Fibroblast of skin of scalp (primary cell): ENCODE results near the gene ATXN2.

Source experiments
- DNase-seq: peaks from one replicate; pipeline ENCODE4 v3.0.0-alpha.2; 2013

ATXN2 gene

DNA sequence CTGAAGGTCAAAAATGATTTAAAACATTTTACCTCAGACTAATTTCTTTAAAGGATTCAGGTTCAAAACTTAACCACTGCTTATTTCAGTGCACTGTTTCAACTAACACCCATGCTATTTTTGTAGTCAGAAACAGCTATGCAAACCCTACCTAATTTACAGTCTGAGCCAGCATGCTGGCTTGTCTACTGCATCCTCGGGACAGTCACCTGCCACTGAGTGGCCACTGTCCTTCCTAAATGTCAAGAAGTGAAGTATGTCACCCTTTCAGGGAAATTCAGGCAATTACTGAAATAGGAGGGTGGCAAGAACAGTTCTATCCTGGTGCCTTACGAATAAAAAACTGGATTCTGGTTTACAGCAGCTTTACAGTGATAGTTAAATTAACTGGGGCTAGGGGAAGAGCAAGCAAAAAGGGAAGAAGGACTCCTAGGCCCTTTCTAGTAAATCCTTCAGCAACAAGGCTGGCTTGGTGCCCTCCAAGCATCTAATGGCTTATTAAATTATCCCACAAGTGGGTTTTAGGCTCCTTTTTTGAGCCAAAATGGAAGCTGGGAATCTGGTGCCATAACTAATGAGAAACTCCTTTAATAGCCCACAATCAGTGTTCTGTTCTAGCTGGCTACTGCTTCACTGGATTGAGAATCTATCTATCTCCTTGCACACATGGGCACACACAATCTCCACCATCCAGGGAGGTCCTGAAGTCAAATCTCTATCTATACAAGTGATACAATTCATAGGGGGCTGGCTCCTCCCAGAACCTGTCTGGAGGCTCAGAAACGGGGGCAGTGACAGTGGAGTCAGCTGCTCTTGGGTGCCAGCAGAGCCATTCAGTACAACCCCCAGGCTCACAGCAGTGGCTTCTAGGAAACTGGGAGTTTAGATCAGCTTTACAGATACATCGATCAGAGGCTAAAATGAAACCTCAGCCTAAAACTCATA, 150.0 kb downstream of the ATXN2 start:
- no peak for DNase-seq

DNA sequence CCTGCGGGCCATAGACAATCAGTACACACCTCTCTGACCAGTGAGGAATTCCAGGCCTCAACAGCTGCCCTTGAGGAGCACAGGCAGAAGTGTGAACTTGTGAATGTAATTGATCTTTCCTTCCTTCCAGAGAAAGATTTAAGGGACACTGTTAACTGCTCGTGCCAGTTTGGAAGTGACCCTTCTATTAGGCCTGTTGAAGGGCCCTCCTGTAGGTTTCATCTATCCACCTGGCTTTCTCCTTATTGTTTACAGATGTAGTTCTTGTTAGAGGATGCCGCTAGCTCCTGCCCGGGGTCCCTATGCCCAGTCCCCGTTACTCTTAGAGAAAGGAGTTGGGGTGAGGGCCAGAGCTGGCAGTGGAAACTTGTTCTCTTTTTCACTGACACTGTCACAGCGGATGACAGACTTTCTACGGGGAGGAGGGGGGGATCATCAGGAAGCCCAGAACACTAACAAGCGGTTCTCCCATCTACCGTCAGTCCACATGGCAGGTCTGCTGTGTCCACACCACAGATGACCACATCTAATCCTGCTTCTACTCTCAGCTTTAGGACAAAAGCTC, 150.8 kb downstream of the ATXN2 start:
- no peak for DNase-seq

DNA sequence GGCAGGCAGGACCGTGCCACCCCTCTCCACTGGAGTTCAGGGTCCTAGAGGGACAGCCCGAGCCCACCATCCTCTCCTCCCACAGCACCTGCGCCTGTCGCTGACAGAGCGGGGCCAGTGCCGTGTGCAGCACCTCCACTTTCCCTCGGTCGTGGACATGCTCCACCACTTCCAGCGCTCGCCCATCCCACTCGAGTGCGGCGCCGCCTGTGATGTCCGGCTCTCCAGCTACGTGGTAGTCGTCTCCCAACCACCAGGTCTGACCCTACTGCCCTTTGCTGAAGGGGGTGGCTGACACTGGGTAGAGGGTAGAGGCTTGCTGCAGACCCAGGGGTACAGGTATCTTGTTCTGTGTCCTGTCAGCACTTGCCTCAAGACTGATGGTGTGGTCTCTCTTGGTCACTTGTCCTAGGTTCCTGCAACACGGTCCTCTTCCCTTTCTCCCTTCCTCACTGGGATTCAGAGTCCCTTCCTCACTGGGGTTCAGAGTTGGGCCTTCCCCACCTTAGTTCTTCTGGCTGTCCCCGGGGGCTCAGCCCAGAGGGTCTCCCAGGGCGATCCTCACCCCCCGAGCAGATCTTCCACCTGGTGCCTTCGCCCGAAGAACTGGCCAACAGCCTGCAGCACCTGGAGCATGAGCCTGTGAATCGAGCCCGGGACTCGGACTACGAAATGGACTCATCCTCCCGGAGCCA, 151.4 kb downstream of the ATXN2 start:
- DNase-seq, result no peak

DNA sequence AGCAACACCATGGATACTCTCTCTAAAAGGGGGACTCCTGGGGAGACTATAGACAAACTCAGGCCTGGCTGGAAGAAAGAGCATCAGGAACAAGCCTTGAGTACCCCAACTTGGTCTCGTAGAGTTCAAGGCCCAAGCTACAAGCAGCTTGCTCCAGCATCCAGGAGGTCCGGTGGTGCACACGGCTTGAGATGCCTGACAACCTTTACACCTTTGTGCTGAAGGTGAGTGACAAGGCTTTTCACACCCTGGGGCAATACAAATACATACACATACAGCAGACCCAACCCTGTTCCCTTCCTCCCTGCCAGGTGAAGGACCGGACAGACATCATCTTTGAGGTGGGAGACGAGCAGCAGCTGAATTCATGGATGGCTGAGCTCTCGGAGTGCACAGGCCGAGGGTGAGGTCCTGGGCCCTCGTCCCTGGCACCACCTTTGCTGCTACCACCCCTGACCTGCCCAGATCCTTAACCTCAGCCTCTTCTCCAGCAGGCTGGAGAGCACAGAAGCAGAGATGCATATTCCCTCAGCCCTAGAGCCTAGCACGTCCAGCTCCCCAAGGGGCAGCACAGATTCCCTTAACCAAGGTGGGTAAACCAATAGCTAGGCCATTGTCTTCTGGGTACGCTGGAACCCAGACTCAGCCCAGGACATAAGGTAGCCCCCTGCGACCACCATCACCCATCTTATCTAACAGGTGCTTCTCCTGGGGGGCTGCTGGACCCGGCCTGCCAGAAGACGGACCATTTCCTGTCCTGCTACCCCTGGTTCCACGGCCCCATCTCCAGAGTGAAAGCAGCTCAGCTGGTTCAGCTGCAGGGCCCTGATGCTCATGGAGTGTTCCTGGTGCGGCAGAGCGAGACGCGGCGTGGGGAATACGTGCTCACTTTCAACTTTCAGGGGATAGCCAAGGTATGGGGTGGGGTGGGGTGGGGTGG, 152.2 kb downstream of the ATXN2 start:
- no peak for DNase-seq

DNA sequence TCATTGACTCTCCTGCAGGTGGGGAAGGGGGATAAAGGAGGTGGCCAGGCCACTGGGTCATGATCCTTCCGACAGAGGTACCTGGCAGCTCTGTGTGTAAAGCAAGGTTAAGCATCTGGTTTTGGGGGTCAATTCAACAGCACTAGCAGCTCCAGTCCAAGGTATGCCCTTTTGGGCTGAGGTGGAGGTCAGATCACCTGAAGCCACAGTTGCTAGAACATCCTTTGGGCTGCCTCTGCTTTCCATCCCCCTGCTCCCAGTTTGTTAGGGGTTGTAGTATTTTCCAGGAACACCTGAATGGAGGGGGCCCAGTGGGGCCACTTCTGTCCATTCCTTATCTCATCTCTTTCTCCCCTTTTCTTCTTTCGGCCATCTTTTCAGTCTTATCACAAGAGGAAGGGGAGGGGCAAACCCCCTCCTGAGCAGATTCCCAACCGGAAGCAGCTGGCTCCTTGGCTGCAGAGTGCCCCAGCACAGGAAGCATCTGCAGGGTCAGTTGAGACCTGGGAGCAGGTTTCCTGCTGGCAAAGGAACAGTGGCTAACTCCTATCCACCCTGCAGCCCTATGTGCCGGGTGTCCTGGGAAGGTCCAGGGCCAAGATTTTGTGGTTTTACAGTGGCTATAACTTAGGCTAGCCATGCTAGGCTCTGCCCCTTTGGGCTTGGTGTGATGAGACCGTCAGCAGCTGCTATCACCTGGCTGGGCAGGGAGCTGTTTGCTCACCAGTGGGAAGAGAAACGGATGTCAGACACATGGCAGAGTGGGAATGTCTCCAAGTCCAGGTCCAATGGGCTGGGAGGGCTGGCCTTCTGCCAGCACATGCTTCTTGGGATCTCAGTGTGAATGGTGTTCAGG, 153.2 kb downstream of the ATXN2 start:
- no peak for DNase-seq

DNA sequence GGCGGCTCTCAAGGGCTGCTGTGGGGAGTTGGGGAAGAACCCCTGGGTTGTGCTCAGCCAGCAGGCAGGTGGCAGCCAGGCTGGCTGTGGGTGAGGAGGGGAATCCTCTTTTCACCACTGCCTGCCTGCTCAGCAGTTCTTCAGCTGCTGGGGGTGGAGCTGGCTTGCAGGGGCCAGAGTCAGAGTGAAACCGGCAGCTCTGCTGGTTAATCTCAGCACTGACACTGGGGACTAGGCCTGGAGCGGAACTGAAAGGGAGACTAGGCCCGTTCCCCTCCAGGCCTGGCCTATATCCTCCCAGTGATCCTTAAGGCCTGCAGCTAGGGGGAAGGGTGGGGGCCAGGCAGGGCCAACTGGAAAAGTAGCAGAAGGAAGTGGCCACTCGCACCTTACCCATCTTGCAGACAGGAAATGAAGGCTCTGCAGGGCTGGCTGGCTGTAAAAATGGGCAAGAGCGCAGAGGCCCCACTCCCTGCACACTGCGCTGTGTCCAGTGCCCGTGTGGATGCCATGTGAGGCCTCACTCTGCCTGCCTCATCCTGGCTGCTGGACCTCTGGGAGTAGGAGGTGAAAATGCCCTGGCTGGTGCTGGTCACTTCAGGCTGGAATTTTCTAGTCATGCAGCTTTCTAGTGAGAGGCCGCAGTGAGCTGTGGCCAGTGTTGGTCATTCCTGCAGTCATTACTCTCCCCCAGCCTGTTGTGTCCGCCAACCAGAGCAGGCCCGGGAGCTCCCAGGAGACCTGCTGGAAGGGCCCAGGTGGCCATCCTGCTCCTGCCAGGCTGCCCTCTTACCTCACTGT, 154.0 kb downstream of the ATXN2 start:
- DNase-seq, result no peak

DNA sequence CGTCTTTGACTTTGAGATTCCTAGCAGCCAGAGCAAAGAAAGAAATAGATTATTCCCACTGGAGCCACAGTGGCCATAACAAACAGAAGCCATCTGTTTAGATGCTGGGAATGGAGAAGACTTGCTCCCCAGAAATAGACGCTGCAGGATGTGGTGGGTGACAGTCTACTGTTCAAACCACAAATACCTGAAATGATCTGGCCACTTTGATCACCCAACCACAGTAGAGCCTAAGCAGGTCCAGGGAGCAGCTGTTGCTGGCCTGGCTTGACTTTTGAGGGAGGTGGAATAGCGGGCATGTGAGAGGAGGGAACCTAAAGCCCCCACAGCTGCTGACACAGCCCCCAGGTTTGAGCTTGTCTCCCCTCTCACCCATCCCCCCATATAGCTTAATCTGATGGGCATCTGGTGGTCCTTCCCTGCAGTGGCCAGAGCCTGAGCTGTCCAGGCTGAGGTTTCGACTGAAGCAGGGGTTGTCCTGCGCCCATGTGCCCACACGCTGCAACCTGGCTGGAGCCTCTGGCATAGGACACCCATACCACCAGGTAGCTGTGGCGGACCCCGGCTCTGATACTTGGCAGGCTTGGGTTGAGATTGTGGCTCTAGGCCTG, 154.7 kb downstream of the ATXN2 start:
- no peak for DNase-seq

DNA sequence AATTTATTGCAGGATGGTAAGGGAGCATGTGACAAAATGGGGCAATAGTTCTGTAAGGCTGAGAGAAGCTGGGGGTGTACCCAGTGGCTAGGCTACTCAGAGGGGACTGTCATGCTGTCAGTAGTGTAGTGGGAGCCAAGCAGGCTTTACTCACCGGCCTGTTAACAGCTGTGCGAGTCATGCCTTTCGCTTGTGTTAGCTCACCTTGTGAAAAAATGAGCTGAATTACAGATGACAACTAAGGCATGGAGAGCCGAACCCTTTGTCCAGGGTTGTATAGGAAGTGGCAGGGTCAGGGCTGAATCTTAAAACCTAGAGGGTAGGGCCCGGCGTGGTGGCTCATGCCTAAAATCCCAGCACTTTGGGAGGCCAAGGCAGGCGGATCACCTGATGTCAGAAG, 155.5 kb downstream of the ATXN2 start:
- no peak for DNase-seq

DNA sequence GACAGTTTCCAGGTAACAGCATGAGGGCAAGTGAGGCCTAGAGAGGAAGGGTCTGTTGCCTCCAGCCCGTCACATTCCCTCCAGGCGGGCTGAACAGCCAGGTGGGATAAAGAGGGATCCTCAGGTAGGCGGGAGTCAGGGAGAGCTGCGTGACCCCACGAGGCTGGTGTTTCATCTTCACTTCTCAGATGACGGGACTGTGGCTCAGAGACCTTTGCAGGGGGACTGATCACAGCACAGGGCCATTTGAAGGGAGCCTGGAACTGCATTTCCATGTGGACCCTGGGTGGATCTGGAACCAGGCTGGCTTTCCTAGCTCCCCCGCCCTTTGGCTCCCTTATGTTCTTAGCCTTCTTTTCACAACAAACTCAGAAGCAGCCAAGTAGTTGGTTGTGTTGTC, 156.0 kb downstream of the ATXN2 start:
- DNase-seq, result no peak

DNA sequence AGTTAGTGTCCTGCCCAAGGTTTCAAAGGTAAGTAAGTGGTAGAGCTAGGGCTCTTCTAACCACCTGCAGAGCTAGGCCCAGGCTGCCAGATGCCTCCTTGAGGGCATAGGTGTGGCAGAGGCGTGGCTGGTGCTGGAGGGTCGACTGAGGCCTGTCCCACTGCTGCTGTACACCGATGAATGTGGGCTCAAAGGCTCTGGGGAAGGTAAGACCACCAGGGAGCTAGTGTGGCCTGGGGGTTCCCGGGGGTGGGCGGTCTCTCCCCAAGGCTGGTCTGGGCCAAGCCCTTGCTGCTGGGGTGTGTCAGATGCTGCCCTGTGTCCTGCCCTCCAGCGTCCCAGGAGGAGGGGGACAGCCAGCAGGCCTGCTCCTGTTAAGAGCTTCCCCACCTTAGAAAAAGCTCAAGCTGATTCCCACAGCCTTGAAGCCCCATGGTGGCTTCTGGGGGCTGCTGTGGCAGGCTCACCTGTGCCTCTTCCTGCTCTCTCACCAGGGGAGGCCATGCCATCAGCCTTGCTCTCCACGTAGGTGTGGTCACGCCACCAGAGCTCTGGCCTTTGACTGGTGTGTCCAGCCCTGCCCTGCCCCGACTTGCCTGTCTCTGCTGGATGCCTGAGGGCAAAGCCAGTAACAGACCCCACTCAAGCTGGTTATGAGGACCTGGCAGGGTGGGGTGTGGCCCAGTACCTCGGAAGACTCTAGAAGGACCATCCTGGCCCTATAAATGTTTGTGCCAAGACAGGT, 156.6 kb downstream of the ATXN2 start:
- no peak for DNase-seq

DNA sequence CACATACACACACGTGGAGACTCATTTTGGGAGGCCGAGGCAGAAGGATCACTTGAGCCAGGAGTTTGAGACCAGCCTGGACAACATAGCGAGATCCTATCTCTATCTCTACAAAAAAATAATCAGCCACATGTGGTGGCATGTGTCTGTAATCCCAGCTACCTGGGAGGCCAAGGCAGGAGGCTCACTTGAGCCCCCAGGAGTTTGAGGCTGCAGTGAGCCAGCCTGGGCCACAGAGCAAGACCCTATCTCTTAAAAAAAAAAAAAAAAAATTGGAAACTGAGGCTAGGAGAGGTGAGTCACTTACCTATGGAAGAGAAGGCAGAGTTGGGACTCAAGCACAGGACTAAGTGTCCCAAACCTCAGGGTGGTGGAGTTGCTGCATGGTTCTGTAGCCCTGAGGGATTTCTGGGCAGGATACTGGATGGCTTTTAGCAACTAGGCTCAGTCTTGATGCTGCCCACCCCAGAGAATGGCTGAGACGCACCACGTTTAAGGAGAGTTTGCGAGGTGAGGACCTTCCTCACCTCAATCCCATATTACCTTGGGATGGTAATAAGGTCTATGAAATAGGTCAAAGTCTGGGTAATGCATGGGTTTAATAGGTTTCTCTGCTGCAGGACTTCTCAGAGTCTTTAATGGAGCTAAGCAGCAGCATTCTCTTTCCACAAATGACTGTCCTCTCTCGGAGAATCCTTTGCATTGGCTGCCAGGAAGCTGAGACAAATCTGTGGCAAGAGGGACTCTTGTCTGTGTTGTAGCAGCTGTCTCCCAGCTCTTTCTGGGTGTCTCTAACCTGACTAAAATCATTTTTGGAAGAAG, 157.8 kb downstream of the ATXN2 start:
- DNase-seq, result no peak

DNA sequence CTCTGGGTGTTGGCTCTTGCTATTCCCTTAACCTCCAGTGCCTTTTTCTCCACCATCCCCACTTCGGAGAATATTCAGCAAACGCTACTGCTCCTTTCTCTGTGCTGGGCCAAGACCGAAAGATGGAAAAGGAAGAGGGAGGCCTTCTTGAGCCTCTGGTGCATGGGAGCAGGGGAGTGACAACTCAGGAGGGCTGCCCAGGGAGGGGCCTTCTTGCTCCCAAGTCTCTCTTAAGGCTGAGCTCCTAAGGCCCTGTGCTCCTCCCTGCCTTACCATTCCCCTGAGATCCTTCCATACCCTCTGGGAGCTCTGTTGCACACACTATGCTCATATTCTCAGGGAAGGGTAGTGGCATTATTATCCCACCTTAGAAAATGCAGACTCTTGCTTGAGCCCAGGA, 158.5 kb downstream of the ATXN2 start:
- DNase-seq, result no peak

DNA sequence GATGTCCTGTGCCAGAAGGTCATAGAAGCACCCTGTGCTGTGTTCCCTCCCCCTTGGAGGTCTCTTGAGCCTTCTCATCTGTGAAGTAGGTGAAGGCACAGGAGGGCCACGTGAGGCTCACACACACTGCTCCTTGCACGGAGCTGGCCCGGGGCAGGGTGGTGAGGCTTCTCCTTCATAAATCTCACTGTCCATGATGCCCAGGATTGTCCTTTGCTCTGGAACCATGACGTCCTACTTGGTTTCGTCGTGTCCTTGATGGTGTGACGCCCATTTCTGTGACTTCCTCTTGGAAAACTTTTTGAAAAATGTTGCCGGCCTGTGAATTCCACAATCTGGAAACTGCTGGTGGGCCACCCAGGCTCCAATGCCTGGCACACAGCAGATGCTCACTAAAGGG, 159.0 kb downstream of the ATXN2 start:
- no peak for DNase-seq

DNA sequence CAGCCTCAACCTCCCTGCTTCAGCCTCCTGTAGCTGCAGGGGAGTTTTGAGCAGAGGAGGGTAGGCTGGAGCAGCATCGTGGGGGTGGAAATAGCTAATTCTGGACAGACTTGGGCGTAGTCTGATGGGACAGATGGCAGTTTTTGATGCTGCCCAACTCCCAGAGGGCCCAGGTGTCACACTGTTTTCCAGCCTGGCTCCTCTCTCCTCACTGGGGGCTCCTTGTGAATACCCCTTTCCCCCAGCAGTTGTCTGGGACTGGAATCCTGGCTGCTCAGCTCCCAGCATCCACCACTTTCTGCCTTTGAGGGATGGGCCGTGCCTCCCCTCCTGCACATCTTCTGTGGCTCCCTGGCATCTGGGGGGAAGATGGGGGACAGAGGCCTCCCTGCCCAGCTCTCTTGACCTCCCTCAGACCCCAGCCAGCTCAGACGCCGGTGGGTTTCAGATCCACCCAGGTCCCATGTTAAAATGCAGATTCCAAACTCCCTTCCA, 159.4 kb downstream of the ATXN2 start:
- no peak for DNase-seq

DNA sequence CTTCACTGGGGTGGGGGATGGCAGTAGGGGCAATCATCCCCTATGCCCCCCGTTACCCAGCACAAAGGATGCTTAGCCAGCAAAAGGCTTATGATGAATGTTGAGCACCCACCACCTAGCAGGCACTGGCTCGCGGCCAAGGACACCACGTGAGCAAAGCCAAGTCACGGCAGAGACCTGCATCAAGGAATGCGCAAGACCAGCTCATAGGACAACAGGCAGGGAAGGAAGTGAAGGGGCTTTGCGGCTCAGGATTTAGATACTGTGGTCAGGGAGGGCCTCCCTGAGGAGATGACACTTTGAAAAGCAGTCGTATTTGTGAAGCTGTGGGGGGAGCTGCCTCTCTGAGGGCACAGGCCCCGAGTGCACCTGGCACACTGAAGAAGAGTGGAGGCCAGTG, 160.6 kb downstream of the ATXN2 start:
- peak; percentile 33 for DNase-seq

DNA sequence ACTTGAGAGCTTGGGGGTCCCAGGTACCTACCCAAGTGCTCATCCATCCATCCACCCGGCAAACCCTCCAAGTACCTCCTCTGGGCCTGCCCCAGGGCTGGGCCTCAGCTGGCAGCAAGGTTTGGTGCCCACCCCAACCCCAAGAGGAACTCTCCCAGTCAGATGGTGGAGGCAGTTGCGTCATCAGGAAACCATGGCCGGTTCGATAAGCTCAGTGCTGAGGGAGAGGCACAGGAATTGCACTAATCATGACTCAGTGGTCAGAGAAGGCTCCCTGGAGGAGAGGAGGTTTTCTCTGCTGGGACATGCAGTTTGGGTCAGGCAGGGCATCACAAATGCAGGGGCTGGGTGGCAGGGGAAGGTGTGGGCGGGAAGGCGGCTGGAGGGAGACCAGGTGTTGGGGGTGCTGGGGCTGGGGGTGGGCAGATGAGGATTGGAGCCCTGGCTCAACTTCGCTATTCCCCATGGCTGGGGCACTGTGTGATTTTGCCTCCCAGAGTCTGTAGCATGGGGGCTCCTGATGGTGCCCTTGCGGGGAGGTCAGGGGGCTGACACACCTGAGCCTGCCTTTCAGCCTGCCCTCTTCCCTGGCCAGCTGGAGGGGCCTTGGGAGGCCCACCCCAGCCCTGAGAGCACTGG, 161.2 kb downstream of the ATXN2 start:
- peak; percentile 79 for DNase-seq

DNA sequence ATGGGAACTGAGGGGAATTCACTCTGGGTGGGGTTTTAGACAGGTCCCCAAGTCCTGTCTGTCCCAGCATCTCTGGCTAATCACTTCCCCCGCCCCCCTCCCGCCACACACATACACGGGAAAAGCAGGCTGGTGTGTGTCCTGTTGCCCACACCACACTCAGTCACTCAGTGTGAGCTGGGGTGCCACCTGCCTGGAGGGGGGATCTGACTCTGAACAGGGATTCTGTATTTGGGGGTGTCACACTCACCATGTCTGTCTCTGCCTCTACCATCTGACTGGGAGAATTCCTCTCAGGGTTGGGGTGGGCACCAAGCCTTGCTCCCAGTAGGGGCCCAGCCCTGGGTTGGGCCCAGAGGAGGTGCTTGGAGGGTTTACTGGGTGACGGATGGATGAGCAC, 162.3 kb downstream of the ATXN2 start:
- DNase-seq, result no peak

DNA sequence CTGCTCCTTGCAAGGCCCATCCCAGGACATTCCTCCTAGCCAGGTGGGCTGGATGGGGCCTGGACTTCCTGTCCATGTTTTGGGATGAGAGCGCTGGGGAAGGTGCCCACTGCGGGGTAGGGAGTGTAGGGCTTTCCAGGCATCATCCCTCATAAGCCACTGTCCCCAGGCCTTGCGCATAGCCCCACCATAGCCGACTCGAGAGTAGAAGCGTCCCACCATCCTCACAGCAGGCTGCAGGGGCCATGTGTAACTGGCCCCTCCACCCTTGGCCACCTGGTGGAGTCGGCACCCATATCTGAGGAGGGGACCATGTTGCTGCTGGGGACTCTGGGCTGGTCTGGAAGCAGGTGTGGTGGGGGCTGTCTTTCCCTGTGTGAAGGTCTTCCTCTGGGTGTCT, 162.8 kb downstream of the ATXN2 start:
- DNase-seq, result no peak
